Occipital lobe (tissue), 2 donors: ENCODE measurements around the gene IRF3. TPM values are rescaled to one million over a fixed set of nuclear protein-coding genes. Genes with fewer than 3 reads are reported as not detected.
A peak's percentile ranks its signal among the peaks of the same experiment; 100 is the strongest.

ENCODE experiments used
- DNase-seq: peaks from one replicate; lab custom pipeline; 2025; lab: John Stamatoyannopoulos, UW
- total RNA-seq: library from RNA; depleted of rRNA; stranded (reverse); fragments of >200 nt; gene quantifications from one replicate; pipeline ENCODE4 v1.2.3, GENCODE V29; 2014

Gene IRF3
- total RNA-seq, 1 donor from 2014 or later, result 8.1 TPM

DNA sequence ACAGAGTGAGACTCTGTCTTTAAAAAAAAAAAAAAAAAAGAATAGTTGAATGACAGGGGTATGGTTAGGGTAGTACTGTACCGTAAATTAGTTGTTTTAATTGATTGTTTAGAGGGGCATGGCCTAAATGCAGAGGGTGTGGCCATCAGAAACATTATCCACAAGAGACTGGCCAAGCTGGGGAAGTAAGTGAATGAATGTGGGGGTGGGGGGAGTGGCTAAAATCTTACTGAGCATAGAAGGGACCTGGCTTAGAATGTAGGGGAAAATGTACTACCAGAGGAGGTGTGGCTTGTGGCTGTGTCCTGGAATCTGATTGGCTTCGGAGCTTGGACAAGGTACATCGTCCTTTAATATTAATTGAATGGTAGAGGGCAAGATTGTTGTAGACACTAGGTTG, 3.9 kb upstream of the IRF3 start:
- DNase-seq, result no peak

DNA sequence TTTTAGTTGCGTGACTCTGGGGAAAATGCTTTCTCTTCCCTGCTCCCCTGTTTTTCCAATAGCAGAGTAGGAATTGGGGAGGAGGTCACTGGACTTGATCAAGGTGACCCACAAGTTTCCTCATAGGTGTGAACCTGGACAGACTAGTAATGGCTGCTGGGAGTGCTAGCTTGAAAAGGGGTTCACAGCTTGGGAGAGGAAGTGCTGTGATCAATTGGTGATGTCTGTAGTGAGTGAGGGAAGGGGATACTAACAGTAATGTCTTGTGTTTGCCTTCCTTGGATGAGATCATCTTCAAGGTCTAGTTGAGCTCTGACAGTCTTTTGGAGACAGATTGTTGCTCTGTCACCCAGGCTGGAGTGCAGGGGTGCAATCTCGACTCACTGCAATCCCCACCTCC, 1.8 kb upstream of the IRF3 start:
- no peak for DNase-seq

DNA sequence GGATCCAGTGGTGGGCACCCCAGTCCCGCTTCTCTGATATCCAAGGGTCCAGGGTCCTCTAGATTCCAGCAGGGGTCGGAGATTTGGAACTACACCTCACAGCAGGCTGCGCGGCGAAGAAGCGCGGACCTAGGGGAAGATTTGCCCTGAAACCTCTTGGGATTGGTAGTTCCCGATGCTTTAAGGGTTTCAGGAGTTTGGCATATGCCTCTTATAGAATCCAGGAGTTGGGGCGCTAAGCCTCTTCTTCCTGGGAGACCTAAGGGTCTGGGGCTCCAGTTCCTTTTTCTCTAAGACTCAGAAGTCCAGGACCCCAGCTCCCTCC, 425 bp upstream of the IRF3 start:
- no peak for DNase-seq

GRCh38 chr19:49665036-49665350, 664 bp downstream of the IRF3 start:
- no peak for DNase-seq

DNA sequence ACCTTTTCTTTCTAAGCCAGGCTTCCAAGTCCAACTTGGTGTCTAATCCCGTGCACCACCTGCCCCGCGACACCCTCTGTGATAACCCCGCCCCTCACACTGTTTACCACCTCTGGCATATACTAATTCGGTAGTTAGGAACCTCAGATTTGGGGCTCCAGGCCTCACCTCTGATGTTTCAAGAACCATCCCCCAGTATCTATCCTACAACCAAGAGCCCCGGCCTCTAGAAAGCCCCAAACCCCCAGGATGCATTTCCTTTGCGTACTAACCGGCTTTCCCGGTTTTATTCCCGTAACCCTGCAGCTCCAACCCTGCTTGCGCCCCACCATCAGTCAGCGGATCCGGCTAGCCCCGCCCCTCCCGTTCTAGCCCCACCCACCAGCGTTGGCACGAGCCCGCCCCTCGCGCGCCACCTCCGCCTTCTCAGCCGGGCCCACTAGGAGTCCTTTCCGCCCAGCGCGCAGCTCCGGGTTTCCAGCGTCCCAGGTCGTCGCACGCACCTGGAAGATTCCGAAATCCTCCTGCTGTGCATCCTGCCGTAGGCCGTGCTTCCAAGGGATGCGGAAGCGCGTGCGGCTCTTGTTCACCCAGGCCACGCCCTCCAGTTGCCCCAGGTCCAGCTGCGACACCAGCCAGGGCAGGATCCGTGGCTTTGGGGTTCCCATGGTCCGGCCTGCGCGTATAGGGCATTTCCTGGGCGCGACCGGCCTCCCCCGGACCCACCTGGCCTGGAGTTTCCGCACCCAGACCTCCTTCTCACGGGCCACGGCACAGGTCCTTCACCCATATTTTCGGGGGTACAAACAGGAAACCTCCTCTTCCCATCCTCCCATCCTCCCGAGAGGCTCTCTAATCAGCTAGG, 1.3 kb downstream of the IRF3 start:
- DNase-seq, result peak; percentile 87

DNA sequence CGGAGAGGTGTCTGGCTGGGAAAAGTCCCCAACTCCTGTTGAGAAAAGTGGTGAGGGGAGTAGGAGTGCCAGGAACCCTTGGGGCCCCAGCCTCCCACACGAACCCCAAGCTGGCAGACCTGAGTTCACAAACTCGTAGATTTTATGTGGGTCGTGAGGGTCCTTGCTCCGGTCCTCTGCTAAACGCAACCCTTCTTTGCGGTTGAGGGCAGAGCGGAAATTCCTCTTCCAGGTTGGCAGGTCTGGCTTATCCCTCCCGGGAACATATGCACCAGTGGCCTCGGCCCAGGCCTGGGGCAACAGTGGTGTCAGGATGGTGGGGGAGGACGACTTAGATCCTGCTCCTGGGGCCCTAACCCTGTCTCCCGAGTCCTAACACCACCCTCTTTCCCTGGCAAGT, 2.4 kb downstream of the IRF3 start:
- no peak for DNase-seq

- no peak for DNase-seq
Observed at GRCh38 chr19:49662011-49662410, 3.6 kb downstream of the IRF3 start.

- DNase-seq, result no peak
Observed at GRCh38 chr19:49660338-49660961, 5.2 kb downstream of the IRF3 start.

DNA sequence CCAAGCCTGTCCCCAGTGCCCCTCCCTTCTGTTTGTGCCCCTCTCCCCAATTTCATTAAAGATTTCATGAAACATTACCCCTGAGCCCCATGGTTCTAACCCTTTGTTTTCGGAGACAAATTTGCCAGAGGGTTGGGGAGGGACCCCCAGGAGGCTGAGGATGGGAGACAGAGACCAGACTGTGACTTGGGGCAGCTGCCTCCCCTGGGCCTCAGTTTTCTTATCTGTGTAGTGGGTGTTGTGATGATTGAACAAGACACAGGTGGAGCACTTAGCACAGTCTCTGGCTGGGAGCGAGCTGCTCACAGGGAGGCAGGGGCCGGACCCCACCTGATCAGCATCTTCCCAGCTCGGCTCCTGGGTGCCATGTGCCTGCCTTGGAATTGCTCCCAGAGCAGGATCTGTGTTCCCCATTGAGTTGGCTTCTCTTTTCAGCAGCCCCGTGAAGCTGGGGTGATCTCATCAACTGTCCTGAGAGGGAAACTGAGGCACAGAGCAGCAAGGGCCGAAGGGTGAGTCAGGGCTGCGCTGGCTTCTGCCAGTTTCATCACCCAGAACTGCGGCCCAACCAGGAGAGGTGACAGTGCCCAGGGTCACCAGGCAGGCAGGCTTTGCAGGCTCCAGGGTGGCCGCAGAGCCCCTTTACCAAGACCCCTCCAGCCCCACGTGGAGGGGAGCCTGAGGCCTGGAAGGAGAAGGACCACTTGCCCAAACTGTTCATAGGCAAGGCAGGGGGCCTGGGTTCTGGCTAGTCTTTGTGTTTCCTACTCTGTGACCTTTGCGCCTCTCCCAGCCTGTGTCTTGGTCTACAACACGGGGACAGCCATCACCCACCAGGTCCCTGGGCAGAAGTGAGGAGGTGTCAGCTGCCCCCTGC, 6.9 kb downstream of the IRF3 start:
- DNase-seq, result no peak

DNA sequence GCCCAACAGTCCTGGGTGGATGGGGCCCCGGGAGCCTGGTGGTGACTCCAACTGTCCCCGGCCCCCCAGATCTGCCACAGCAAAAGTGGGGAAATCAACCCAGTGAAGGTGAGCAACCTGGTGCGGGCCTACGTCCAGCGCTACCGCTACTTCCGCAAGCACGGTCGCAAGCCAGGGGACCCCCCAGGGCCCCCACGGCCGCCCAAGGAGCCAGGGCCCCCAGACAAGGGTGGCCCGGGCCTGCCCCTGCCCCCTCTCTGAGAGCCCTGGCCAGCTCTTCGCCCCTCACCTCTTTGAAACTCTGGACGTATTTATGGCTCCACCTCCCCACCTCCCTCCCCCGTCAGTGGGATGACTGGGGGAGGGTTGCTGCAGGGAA, 7.5 kb downstream of the IRF3 start:
- no peak for DNase-seq

DNA sequence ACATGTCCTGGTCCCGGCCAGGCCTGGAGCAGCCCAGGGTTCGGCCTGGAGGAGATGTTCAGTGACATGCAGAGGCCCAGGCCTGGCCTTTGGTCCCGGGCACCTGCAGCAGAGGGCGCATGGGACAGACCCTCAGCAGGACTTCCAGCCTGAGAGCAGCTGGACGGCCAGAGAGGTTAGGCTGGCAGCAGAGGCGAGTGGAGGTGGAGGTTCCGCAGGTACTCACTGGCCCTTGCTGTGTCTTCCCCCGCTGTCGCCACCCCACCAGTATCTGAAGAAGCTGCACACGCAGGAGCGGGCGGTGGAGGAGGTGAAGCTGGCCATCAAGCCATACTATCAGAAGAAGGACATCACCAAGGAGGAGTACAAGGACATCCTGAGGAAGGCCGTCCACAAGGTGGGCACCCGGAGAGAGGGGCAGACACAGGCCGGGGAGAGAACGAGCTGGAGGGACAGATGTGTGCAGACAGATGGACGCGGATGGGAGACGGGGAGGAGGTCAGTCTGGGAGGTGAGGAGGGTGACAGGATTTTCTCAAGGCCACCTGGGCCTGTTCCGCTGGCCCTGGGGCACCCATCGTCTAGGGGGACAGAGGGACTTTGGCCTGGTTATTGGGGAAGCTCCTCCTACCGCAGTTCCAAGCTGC, 8.0 kb downstream of the IRF3 start:
- DNase-seq, result no peak

DNA sequence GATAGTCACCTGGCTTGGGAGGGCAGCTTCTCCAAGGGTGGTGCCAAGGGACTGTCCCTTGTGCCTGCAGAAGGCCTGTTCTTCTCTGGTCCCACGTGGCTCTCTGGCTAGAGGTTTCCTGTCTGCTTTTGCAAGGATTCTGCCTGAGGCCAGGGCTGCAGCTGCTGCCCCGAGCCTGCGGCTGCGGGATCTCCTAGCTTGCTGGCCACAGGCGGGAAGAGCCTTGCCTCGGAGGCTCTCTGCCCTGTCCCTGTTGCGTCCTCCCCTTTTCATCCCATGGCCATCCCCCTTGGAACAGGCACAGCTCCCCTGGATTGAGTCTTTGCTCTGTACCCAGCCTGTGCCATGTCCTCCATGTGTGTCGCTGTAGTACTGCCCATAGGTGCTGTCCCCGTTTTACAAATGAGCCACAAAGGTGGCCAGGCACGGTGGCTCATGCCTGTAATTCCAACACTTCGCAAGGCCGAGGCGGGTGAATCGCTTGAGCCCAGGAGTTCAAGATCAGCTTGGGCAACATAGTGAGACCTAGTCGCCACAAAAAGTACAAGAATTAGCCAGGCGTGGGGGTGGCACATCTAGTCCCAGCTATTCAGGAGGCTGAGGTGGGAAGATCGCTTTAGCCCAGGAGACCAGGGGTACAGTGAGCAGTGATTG, 9.1 kb downstream of the IRF3 start:
- no peak for DNase-seq

DNA sequence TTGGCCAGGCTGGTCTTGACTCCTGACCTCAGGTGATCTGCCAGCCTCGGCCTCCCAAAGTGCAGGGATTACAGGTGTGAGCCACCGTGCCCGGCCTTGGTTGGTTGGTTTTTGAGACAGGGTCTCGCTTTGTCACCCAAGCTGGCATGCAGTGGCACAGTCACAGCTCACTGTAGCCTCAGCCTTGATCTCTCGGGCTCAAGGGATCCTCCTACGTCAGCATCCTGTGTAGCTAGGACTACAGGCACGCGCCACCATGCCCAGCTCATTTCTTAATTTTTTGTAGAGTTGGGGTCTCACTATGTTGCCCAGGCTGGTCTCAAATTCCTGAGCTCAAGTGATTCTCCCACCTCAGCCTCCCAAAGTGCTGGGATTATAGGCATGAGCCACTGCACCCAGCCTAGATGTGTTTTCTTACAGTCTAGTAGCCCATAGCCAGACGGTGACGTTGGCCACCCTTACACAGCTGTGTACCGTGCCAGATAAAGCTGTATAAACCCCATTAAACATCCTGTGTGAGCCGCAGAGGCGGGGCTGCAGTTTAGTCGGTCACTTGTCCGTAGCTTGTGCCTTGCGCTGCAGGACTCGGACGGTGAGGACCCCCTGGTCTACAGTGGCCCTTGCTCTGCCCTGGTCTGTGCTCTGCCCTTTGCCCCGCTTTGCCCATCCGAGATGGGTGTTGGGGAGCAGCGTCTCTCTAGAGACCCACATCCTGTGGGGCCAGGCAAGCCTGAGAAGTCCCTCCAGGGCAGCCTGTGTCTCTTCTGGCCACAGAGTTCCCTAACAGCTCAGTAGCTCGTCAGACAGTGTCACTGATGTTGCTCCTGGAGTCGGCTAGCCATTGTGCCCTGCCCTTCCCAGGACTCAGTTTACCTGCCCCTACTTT, 9.8 kb downstream of the IRF3 start:
- no peak for DNase-seq

DNA sequence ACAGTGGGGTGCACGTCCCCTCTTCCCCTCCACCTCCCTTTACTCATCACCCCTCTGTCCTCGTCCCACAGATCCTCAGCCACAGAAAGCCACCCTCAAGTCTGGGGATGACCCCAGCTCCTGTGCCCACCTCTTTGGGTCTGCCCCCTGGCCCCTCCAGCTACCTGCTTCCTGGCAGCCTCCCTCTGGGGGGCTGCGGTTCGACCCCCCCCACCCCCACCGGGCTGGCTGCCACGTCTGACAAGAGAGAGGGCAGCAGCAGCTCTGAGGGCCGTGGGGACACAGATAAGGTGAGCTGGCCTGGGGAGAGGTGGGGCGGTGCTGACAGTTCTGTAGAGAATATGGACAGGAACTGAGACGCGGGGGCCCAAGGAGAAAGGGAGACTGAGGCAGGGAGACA, 11.1 kb downstream of the IRF3 start:
- no peak for DNase-seq

- DNase-seq, result no peak
Observed at GRCh38 chr19:49653466-49653806, 12.2 kb downstream of the IRF3 start.

DNA sequence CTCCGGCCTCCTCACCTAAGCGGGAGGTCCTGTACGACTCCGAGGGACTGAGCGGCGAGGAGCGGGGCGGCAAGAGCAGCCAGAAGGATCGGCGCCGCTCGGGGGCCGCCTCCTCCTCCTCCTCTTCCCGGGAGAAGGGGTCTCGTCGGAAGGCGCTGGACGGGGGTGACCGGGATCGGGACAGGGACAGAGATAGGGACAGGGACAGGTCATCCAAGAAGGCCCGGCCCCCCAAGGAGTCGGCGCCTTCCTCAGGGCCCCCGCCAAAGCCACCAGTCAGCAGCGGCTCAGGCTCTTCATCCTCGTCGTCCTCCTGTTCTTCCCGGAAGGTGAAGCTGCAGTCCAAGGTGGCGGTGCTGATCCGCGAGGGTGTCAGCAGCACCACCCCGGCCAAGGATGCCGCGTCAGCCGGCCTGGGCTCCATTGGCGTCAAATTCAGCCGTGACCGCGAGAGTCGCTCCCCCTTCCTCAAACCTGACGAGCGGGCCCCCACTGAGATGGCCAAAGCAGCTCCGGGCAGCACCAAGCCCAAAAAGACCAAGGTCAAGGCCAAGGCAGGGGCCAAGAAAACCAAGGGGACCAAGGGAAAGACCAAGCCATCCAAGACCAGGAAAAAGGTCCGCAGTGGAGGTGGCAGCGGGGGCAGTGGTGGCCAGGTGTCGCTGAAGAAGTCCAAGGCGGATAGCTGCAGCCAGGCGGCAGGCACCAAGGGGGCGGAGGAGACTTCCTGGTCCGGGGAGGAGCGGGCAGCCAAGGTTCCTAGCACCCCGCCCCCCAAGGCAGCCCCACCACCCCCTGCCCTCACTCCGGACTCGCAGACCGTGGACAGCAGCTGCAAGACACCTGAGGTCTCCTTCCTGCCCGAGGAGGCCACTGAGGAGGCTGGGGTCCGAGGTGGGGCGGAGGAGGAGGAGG, 12.8 kb downstream of the IRF3 start:
- no peak for DNase-seq

- no peak for DNase-seq
Observed at GRCh38 chr19:49651820-49652550, 13.7 kb downstream of the IRF3 start.

DNA sequence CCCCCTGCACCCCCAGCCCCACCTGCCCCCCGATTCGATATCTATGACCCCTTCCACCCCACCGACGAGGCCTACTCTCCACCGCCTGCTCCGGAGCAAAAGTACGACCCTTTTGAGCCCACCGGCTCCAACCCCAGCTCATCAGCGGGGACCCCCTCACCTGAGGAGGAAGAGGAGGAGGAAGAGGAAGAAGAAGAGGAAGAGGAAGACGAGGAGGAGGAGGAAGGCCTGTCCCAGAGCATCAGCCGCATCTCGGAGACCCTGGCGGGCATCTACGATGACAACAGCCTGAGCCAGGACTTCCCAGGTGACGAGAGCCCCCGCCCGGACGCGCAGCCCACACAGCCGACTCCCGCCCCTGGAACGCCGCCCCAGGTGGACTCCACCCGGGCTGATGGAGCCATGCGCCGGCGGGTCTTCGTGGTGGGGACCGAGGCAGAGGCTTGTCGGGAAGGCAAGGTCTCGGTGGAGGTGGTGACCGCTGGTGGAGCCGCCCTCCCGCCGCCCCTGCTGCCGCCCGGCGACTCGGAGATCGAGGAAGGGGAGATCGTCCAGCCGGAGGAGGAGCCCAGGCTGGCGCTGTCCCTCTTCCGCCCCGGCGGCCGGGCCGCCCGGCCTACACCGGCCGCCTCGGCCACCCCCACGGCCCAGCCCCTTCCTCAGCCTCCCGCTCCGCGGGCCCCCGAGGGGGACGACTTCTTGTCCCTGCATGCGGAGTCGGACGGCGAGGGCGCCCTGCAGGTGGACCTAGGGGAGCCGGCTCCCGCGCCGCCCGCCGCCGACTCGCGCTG, 14.4 kb downstream of the IRF3 start:
- no peak for DNase-seq
